A673 (cell line): ENCODE measurements around the gene TIMP1. TPM values are rescaled to one million over a fixed set of nuclear protein-coding genes. Genes with fewer than 3 reads are reported as not detected.

ENCODE experiments used
- BruUV-seq: library from RNA; stranded (reverse); fragments of 400-500 nt; replicated peaks from 2 replicates; lab custom pipeline; 2021; lab: Mats Ljungman, UMichigan
- CTCF ChIA-PET: fragments of 300-600 bp; sonication (Branson Sonifier 250); formaldehyde crosslinking; loops from one replicate; lab custom pipeline; 2022; ENCODE audit warnings: antibody characterized with exemption; lab: Charles Lee
- POLR2A ChIA-PET: fragments of 300-600 bp; sonication (Branson Sonifier 250); formaldehyde crosslinking; loops from one replicate; lab custom pipeline; 2022; ENCODE audit warnings: antibody characterized with exemption; ENCODE audit not compliant: low non-redundant PET; lab: Charles Lee
- DNase-seq: peaks from one replicate; pipeline ENCODE4 v3.0.0-alpha.2; 2015; ENCODE audit warnings: low spot score
- H3K27ac ChIP-seq: fragments of 200-600 bp; sonication (generic); 2 replicates; pipeline ENCODE4 v1.5.1; 2016; ENCODE audit warnings: mixed run types, low read depth, mild to moderate bottlenecking, mixed read lengths, antibody characterized with exemption, low read length; ENCODE audit not compliant: poor library complexity, severe bottlenecking
- H3K27me3 ChIP-seq: fragments of 200-600 bp; sonication (generic); replicated peaks from 2 replicates; pipeline ENCODE4 v1.6.1; 2017; ENCODE audit warnings: mixed run types, low read depth, mild to moderate bottlenecking, mixed read lengths, antibody characterized with exemption, low read length; ENCODE audit not compliant: insufficient read depth, poor library complexity
- H3K36me3 ChIP-seq: fragments of 200-600 bp; sonication (generic); 2 replicates; pipeline ENCODE4 v1.6.1; 2016; ENCODE audit warnings: mixed run types, mild to moderate bottlenecking, mixed read lengths, antibody characterized with exemption, low read length; ENCODE audit not compliant: insufficient read depth, poor library complexity, severe bottlenecking
- H3K4me1 ChIP-seq: fragments of 200-600 bp; sonication (generic); 2 replicates; pipeline ENCODE4 v1.6.1; 2017; ENCODE audit warnings: mixed run types, mild to moderate bottlenecking, mixed read lengths, antibody characterized with exemption, low read length; ENCODE audit not compliant: insufficient read depth, poor library complexity, severe bottlenecking
- H3K4me3 ChIP-seq: fragments of 200-600 bp; sonication (generic); 2 replicates; pipeline ENCODE4 v1.5.1; 2016; ENCODE audit warnings: low read depth, mixed run types, mild to moderate bottlenecking, mixed read lengths, low read length; ENCODE audit not compliant: poor library complexity, severe bottlenecking
- H3K9me3 ChIP-seq: fragments of 200-600 bp; sonication (generic); 2 replicates; pipeline ENCODE4 v1.6.1; 2016; ENCODE audit warnings: mixed run types, low read depth, mild to moderate bottlenecking, mixed read lengths, antibody characterized with exemption, low read length; ENCODE audit not compliant: poor library complexity, severe bottlenecking
- CTCF ChIP-seq: fragments of 300-800, 200-600 bp; sonication (generic); conservative IDR thresholded peaks from 2 replicates; pipeline ENCODE4 v1.5.1; 2017; ENCODE audit warnings: low read depth, mild to moderate bottlenecking, antibody characterized with exemption, low read length, moderate library complexity, mixed read lengths
- EZH2 ChIP-seq: fragments of 200-600 bp; sonication (generic); IDR thresholded peaks from 2 replicates; pipeline ENCODE4 v1.6.1; 2017; ENCODE audit warnings: borderline replicate concordance, low read depth, mild to moderate bottlenecking, mixed read lengths, antibody characterized with exemption, low read length; ENCODE audit not compliant: poor library complexity, severe bottlenecking
- intact Hi-C: fragments of 100-400 bp; cut with micrococcal nuclease; formaldehyde crosslinking; loops from one replicate; pipeline ENCODE4 v1.10.0; 2022; ENCODE audit not compliant: unreplicated experiment
- total RNA-seq: library from RNA; stranded (reverse); gene quantifications from 2 replicates; pipeline ENCODE4 v1.2.3, GENCODE V29; 2021

TIMP1 gene
- total RNA-seq, 1 experiment from 2014 or later, result 471 TPM

- intact Hi-C loops, result no loop called here
- BruUV-seq, result no TSS peak
- Histone ChIP-seq H3K9me3 (no peaks in the 10 kb centered on the region), H3K27ac (no peak within 1 kb of the TSS), H3K4me3 (no peak within 1 kb of the TSS), H3K36me3 (no peaks in the 10 kb centered on the region), H3K27me3 (no peaks in the 10 kb centered on the region), H3K4me1 (no peaks in the 10 kb centered on the region)
- CTCF ChIA-PET, result no interaction called here
- POLR2A ChIA-PET, result no interaction called here
- no peak for TF ChIP-seq CTCF
- TF ChIP-seq EZH2, result no peak
- no peak for DNase-seq
These were observed 47.4 kb downstream of the TIMP1 start, which contains the start of gene CFP for GRCh38 chrX:47629419-47630200. Gene CFP, minus strand, starts transcription at chrX:47629930. Its CDS starts 86 bp downstream, at chrX:47629844.

GRCh38 chrX:47631676-47632075 lies 49.4 kb downstream of the TIMP1 start:
- ChIA-PET POLR2A (no interaction called here), CTCF (no interaction called here)
- intact Hi-C loops, result no loop called here
- peaks cover 2% of the 10 kb centered on the region for H3K36me3 ChIP-seq
- TF ChIP-seq CTCF, result no peak
- no peak for TF ChIP-seq EZH2
- no peaks in the 10 kb centered on the region for H3K9me3 ChIP-seq
- H3K4me1 ChIP-seq, result no peaks in the 10 kb centered on the region
- H3K27me3 ChIP-seq, result no peaks in the 10 kb centered on the region
- BruUV-seq, result no TSS peak
- H3K4me3 ChIP-seq, result no peak overlapping the region
- no peak overlapping the region for H3K27ac ChIP-seq
- DNase-seq, result no peak

GRCh38 chrX:47632666-47633065 lies 50.4 kb downstream of the TIMP1 start:
- H3K27me3 ChIP-seq, result no peaks in the 10 kb centered on the region
- H3K27ac ChIP-seq, result no peak overlapping the region
- no peak overlapping the region for H3K4me3 ChIP-seq
- TF ChIP-seq CTCF (no peak), EZH2 (no peak)
- H3K36me3 ChIP-seq, result peaks cover 5% of the 10 kb centered on the region
- intact Hi-C loops, result no loop called here
- ChIA-PET POLR2A (interaction anchor here (0.6 kb wide), 1 partner anchor 53 kb away, joined by 10 read pairs; no protein-coding TSS in a partner anchor), CTCF (no interaction called here)
- no peak for DNase-seq
- H3K4me1 ChIP-seq, result no peaks in the 10 kb centered on the region
- no TSS peak for BruUV-seq
- H3K9me3 ChIP-seq, result no peaks in the 10 kb centered on the region
